B cell (primary cell): Measurements from ENCODE around the gene CD58. TPM values are rescaled to one million over a fixed set of nuclear protein-coding genes. Genes with fewer than 3 reads are reported as not detected.

Experiments used
- ATAC-seq: fragments of 200-7000 bp; cut with Tn5 transposase; one replicate; pipeline ENCODE4 v1.10.0; 2021; ENCODE audit warnings: low read depth, mild to moderate bottlenecking, moderate number of reproducible peaks, moderate library complexity
- CTCF ChIA-PET: fragments of 350-600 bp; sonication (Branson Sonifier 250); formaldehyde crosslinking; loops from one replicate; lab custom pipeline; 2021; ENCODE audit warnings: antibody characterized with exemption, inconsistent platforms; lab: Charles Lee
- POLR2A ChIA-PET: fragments of 350-600 bp; sonication (Branson Sonifier 250); formaldehyde crosslinking; loops from one replicate; lab custom pipeline; 2021; ENCODE audit warnings: antibody characterized with exemption; lab: Charles Lee
- DNase-seq: peaks from one replicate; pipeline ENCODE4 v3.0.0; 2013
- H2AFZ ChIP-seq: 2 replicates; pipeline ENCODE4 v1.6.1; 2012; ENCODE audit warnings: mild to moderate bottlenecking, low read depth, low read length; ENCODE audit not compliant: insufficient read depth, poor library complexity, severe bottlenecking
- H3K27ac ChIP-seq, 2 donors: 1 replicate in 1 of 2; 2 replicates in 1 of 2; pipeline ENCODE4 v1.5.1; 2012 to 2013; ENCODE audit warnings: low read length in 2 of 2, mild to moderate bottlenecking in 2 of 2, moderate library complexity in 1 of 2
- H3K27me3 ChIP-seq, 4 experiments: fragments of 200-600 bp in 1 of 4; sonication (generic) in 1 of 4; replicated peaks in 1 of 4; 1 replicate in 2 of 4; 2 replicates in 2 of 4; pipeline versions ENCODE4 v1.6.1 to v1.7.0; 2013 to 2016; ENCODE audit warnings: low read length in 3 of 4, mild to moderate bottlenecking in 2 of 4, mixed read lengths in 1 of 4, moderate library complexity in 1 of 4; ENCODE audit not compliant: insufficient read depth in 4 of 4, control insufficient read depth in 3 of 4; ENCODE audit errors: control extremely low read depth in 1 of 4
- H3K36me3 ChIP-seq, 2 experiments: replicated peaks in 1 of 2; 1 replicate in 1 of 2; 2 replicates in 1 of 2; pipeline versions ENCODE4 v1.6.1 to v1.7.1; 2013; ENCODE audit warnings: low read length in 1 of 2; ENCODE audit not compliant: insufficient read depth in 2 of 2, control insufficient read depth in 1 of 2; ENCODE audit errors: control extremely low read depth in 1 of 2, extremely low read depth in 1 of 2
- H3K4me1 ChIP-seq, 2 donors: fragments of 200-600 bp in 1 of 2; sonication (generic) in 1 of 2; 1 replicate in 1 of 2; 2 replicates in 1 of 2; pipeline versions ENCODE4 v1.5.1 to v1.6.1; 2013 to 2017; ENCODE audit warnings: low read length in 2 of 2; ENCODE audit not compliant: control insufficient read depth in 2 of 2, insufficient read depth in 2 of 2
- H3K4me2 ChIP-seq: replicated peaks from 2 replicates; pipeline ENCODE3; 2012; ENCODE audit warnings: mild to moderate bottlenecking, low read depth, low read length; ENCODE audit not compliant: poor library complexity, severe bottlenecking
- H3K4me3 ChIP-seq, 5 experiments: fragments of 200-600 bp in 1 of 5; sonication (generic) in 1 of 5; 1 replicate in 3 of 5; 2 replicates in 2 of 5; pipeline versions ENCODE4 v1.5.1 to v1.7.0; 2011 to 2016; ENCODE audit warnings: low read length in 4 of 5, mild to moderate bottlenecking in 4 of 5, low read depth in 2 of 5, control low read depth in 1 of 5, moderate library complexity in 1 of 5; ENCODE audit not compliant: insufficient read depth in 1 of 5; ENCODE audit errors: control extremely low read depth in 1 of 5, extremely low read depth in 1 of 5
- H3K79me2 ChIP-seq: fragments of 200-600 bp; sonication (generic); one replicate; pipeline ENCODE4 v1.6.0; 2016; ENCODE audit warnings: low read length; ENCODE audit not compliant: control insufficient read depth, insufficient read depth
- H3K9ac ChIP-seq: fragments of 200-600 bp; sonication (generic); 2 replicates; pipeline ENCODE4 v1.6.1; 2017; ENCODE audit warnings: mild to moderate bottlenecking, low read length, moderate library complexity
- H3K9me3 ChIP-seq, 3 donors: one replicate each; pipeline versions ENCODE4 v1.6.1 to v1.7.1; 2013; ENCODE audit warnings: low read length in 2 of 3; ENCODE audit not compliant: control insufficient read depth in 2 of 3, insufficient read depth in 1 of 3; ENCODE audit errors: control extremely low read depth in 1 of 3
- H4K20me1 ChIP-seq: 2 replicates; pipeline ENCODE4 v1.6.0; 2012; ENCODE audit warnings: mild to moderate bottlenecking, low read length; ENCODE audit not compliant: insufficient read depth, control insufficient read depth, poor library complexity, severe bottlenecking
- H3K27ac Mint-ChIP-seq: one replicate; pipeline ENCODE4 v1.8.0; 2021; ENCODE audit warnings: mixed read lengths
- H3K27me3 Mint-ChIP-seq: one replicate; pipeline ENCODE4 v1.8.0; 2021; ENCODE audit warnings: mixed read lengths
- H3K4me1 Mint-ChIP-seq: one replicate; pipeline ENCODE4 v1.8.0; 2021; ENCODE audit warnings: mixed read lengths
- H3K4me3 Mint-ChIP-seq: one replicate; pipeline ENCODE4 v1.8.0; 2021; ENCODE audit warnings: mixed read lengths
- H3K9me3 Mint-ChIP-seq: one replicate; pipeline ENCODE4 v1.8.0; 2022; ENCODE audit warnings: mixed read lengths; ENCODE audit not compliant: insufficient read depth
- CTCF ChIP-seq: fragments of 200-600 bp; IDR thresholded peaks from one replicate; pipeline ENCODE4 v1.8.0; 2022; ENCODE audit warnings: antibody characterized with exemption, mild to moderate bottlenecking
- EZH2 ChIP-seq: IDR thresholded peaks from 2 replicates; pipeline ENCODE4 v1.6.1; 2012; ENCODE audit warnings: borderline replicate concordance, low read depth, mild to moderate bottlenecking, moderate library complexity, low read length; ENCODE audit not compliant: insufficient read depth, poor library complexity, severe bottlenecking
- WGBS: methylation state at CpG from one replicate; pipeline ENCODE4 v1.1.5; 2013; ENCODE audit warnings: missing lambda C conversion rate; ENCODE audit not compliant: insufficient coverage; 5-methylcytosine and 5-hydroxymethylcytosine counted together
- intact Hi-C: fragments of 100-400 bp; cut with micrococcal nuclease; formaldehyde crosslinking; loops from one replicate; pipeline ENCODE4 v1.10.0; 2022
- polyA plus RNA-seq: library from polyadenylated mRNA; depleted of rRNA; stranded (reverse); fragments of >200 nt; gene quantifications from 2 replicates; pipeline ENCODE4 v1.2.3, GENCODE V29; 2012
- total RNA-seq, 2 donors: library from RNA; stranded (reverse); fragments of 120-200 nt in 1 of 2; gene quantifications; 1 replicate in 1 of 2; 2 replicates in 1 of 2; pipeline versions ENCODE4 v1.2.3 to v1.2.4, GENCODE V29; 2013 to 2022

The CD58 gene
- total and polyA plus RNA-seq, 2 donors (not counting 1 experiment from before 2014, with no cell fraction given) = 12.3 to 47.6 TPM

- Mint-ChIP-seq H3K4me1 (peaks cover 30% of the 10 kb centered on the region), H3K4me3 (no peak overlapping the region), H3K27ac (no peak overlapping the region), H3K27me3 (no peaks in the 10 kb centered on the region), H3K9me3 (no peaks in the 10 kb centered on the region)
- peaks cover 4% of the 10 kb centered on the region for H3K79me2 ChIP-seq
- H3K4me3 ChIP-seq = no peak overlapping the region
- no peaks in the 10 kb centered on the region for H3K9me3 ChIP-seq
- H3K4me1 ChIP-seq = peaks cover 8 to 15% of the 10 kb centered on the region in 2 donors
- H3K4me2 ChIP-seq = peak overlapping the region; percentile 12
- ChIA-PET CTCF (interaction anchor here (0.6 to 4.8 kb wide), 35 partner anchors 8 to 554 kb away, joined by 3 to 69 read pairs (median 5); partner anchors contain the start of genes IGSF3 and TTF2), POLR2A (no interaction called here)
- peak; percentile 73 for DNase-seq
- no peak for ATAC-seq
- intact Hi-C loops = loop anchor here (1.0 to 2.0 kb wide), 3 partner anchors 22 to 481 kb away; no protein-coding TSS in a partner anchor
- H3K36me3 ChIP-seq = no peaks in the 10 kb centered on the region
- H3K27me3 ChIP-seq = peaks cover 0 to 3% (median 0%) of the 10 kb centered on the region in 4 experiments
- H3K27ac ChIP-seq = no peak overlapping the region
- no peak overlapping the region for H2AFZ ChIP-seq
- no peak overlapping the region for H3K9ac ChIP-seq
- TF ChIP-seq EZH2 = no peak
- TF ChIP-seq CTCF = peak; percentile 96
- WGBS = 38% methylated on average over 11 of the region's 11 CpGs
- H4K20me1 ChIP-seq = no peaks in the 10 kb centered on the region
These were observed 3.9 kb upstream of the CD58 start for GRCh38 chr1:116574581-116575291.

- no peak overlapping the region for H3K27ac Mint-ChIP-seq
- no peaks in the 10 kb centered on the region for H3K9me3 ChIP-seq
- peaks cover 9 to 25% of the 10 kb centered on the region in 2 donors for H3K4me1 ChIP-seq
- ATAC-seq (no peak), DNase-seq (no peak)
- H3K9ac ChIP-seq = no peak overlapping the region
- H3K79me2 ChIP-seq = peaks cover 9% of the 10 kb centered on the region
- intact Hi-C loops = loop anchor here (1.0 to 2.0 kb wide), 3 partner anchors 23 to 482 kb away; no protein-coding TSS in a partner anchor
- no peak overlapping the region for H3K4me2 ChIP-seq
- H4K20me1 ChIP-seq = no peaks in the 10 kb centered on the region
- H3K9me3 Mint-ChIP-seq = no peaks in the 10 kb centered on the region
- WGBS = no CpG with 5 or more reads among the region's 7 CpGs
- no peaks in the 10 kb centered on the region for H3K27me3 Mint-ChIP-seq
- no peak overlapping the region for H3K4me3 Mint-ChIP-seq
- H2AFZ ChIP-seq = no peak overlapping the region
- ChIA-PET CTCF (interaction anchor here (1.2 to 4.8 kb wide), 13 partner anchors 10 to 483 kb away, joined by 4 to 69 read pairs (median 9); no protein-coding TSS in a partner anchor), POLR2A (no interaction called here)
- H3K36me3 ChIP-seq = no peaks in the 10 kb centered on the region
- TF ChIP-seq CTCF = no peak
- TF ChIP-seq EZH2 = no peak
- H3K27ac ChIP-seq = no peak overlapping the region
- no peak overlapping the region for H3K4me3 ChIP-seq
- H3K4me1 Mint-ChIP-seq = peaks cover 42% of the 10 kb centered on the region
- peaks cover 0 to 3% (median 0%) of the 10 kb centered on the region in 4 experiments for H3K27me3 ChIP-seq
These were observed 2.7 kb upstream of the CD58 start for GRCh38 chr1:116573431-116574095.
